CD14-positive monocyte (primary cell): ENCODE data around the gene AFF3. TPM values are rescaled to one million over a fixed set of nuclear protein-coding genes. Genes with fewer than 3 reads are reported as not detected.
"Not testable (repeated sequence)": the region's sequence is repeated elsewhere in the genome, so short reads cannot be mapped to it uniquely, and the experiment has no call there.

Source experiments
- DNase-seq, 3 donors: peaks; one replicate each; pipeline ENCODE4 v3.0.0-alpha.2; 2011 to 2022
- H2AFZ ChIP-seq: 2 replicates; pipeline ENCODE4 v1.6.0; 2012; ENCODE audit warnings: mild to moderate bottlenecking, low read depth, low read length, inconsistent platforms; ENCODE audit not compliant: insufficient read depth, poor library complexity, severe bottlenecking
- H3K27ac ChIP-seq, 2 donors: 1 replicate in 1 of 2; 2 replicates in 1 of 2; pipeline ENCODE4 v1.5.1; 2012 to 2013; ENCODE audit warnings: low read length in 2 of 2, control low read depth in 1 of 2, inconsistent platforms in 1 of 2, low read depth in 1 of 2, mild to moderate bottlenecking in 1 of 2
- H3K27me3 ChIP-seq, 2 donors: one replicate each; pipeline versions ENCODE4 v1.6.0 to v1.6.1; 2011 to 2013; ENCODE audit warnings: low read length in 2 of 2; ENCODE audit not compliant: control insufficient read depth in 2 of 2, insufficient read depth in 2 of 2
- H3K36me3 ChIP-seq, 2 donors: replicated peaks in 1 of 2; 1 replicate in 1 of 2; 2 replicates in 1 of 2; pipeline versions ENCODE4 v1.5.1 to v1.6.1; 2012 to 2013; ENCODE audit warnings: low read length in 2 of 2, control low read depth in 1 of 2, inconsistent platforms in 1 of 2, mild to moderate bottlenecking in 1 of 2; ENCODE audit not compliant: insufficient read depth in 2 of 2, control insufficient read depth in 1 of 2
- H3K4me1 ChIP-seq, 2 donors: 1 replicate in 1 of 2; 2 replicates in 1 of 2; pipeline versions ENCODE4 v1.5.1 to v1.6.1; 2012 to 2013; ENCODE audit warnings: low read length in 2 of 2, control low read depth in 1 of 2, inconsistent platforms in 1 of 2, mild to moderate bottlenecking in 1 of 2, moderate library complexity in 1 of 2; ENCODE audit not compliant: insufficient read depth in 2 of 2, control insufficient read depth in 1 of 2
- H3K4me2 ChIP-seq: replicated peaks from 2 replicates; pipeline ENCODE3; 2012; ENCODE audit warnings: low read length, moderate library complexity, mild to moderate bottlenecking; ENCODE audit not compliant: poor library complexity, severe bottlenecking; ENCODE audit errors: extremely low read depth
- H3K4me3 ChIP-seq, 3 experiments: fragments of 200-600 bp in 1 of 3; sonication (generic) in 1 of 3; replicated peaks in 1 of 3; 1 replicate in 2 of 3; 2 replicates in 1 of 3; pipeline ENCODE4 v1.5.1; 2011 to 2013; ENCODE audit warnings: low read length in 3 of 3, mild to moderate bottlenecking in 3 of 3, control low read depth in 2 of 3, low read depth in 2 of 3, inconsistent platforms in 1 of 3, moderate library complexity in 1 of 3
- H3K79me2 ChIP-seq: 2 replicates; pipeline ENCODE4 v1.6.0; 2012; ENCODE audit warnings: mild to moderate bottlenecking, control low read depth, inconsistent platforms, low read length, moderate library complexity; ENCODE audit not compliant: insufficient read depth
- H3K9ac ChIP-seq: 2 replicates; pipeline ENCODE4 v1.6.0; 2017; ENCODE audit warnings: low read length, mild to moderate bottlenecking; ENCODE audit not compliant: insufficient read depth, poor library complexity, severe bottlenecking
- H3K9me3 ChIP-seq, 2 donors: replicated peaks in 1 of 2; 1 replicate in 1 of 2; 2 replicates in 1 of 2; pipeline versions ENCODE4 v1.5.1 to v1.6.1; 2012 to 2013; ENCODE audit warnings: low read length in 2 of 2, control low read depth in 1 of 2; ENCODE audit not compliant: control insufficient read depth in 1 of 2, insufficient read depth in 1 of 2
- H4K20me1 ChIP-seq: 2 replicates; pipeline ENCODE4 v1.6.0; 2012; ENCODE audit warnings: mild to moderate bottlenecking, low read length, control low read depth, moderate library complexity; ENCODE audit not compliant: insufficient read depth
- H3K27ac Mint-ChIP-seq, 7 donors: one replicate each; pipeline ENCODE4 v1.8.0; 2020; ENCODE audit warnings: mild to moderate bottlenecking in 7 of 7, mixed read lengths in 7 of 7, moderate library complexity in 6 of 7, inconsistent platforms in 2 of 7
- H3K27me3 Mint-ChIP-seq, 3 donors: one replicate each; pipeline ENCODE4 v1.8.0; 2021 to 2022; ENCODE audit warnings: low read depth in 3 of 3, mild to moderate bottlenecking in 3 of 3, mixed read lengths in 3 of 3, moderate library complexity in 3 of 3, inconsistent platforms in 1 of 3
- H3K36me3 Mint-ChIP-seq, 2 donors: one replicate each; pipeline ENCODE4 v1.8.0; 2020; ENCODE audit warnings: mixed read lengths in 2 of 2, inconsistent platforms in 1 of 2, mild to moderate bottlenecking in 1 of 2
- H3K4me1 Mint-ChIP-seq: one replicate; pipeline ENCODE4 v1.8.0; 2020; ENCODE audit warnings: mild to moderate bottlenecking, mixed read lengths
- H3K4me3 Mint-ChIP-seq, 2 donors: one replicate each; pipeline ENCODE4 v1.8.0; 2020; ENCODE audit warnings: mild to moderate bottlenecking in 2 of 2, mixed read lengths in 2 of 2, moderate library complexity in 1 of 2
- H3K9me3 Mint-ChIP-seq, 7 donors: one replicate each; pipeline ENCODE4 v1.8.0; 2020 to 2022; ENCODE audit warnings: mixed read lengths in 7 of 7, mild to moderate bottlenecking in 6 of 7, moderate library complexity in 6 of 7, inconsistent platforms in 2 of 7
- WGBS: methylation state at CpG from one replicate; pipeline ENCODE4 v1.1.5; 2013; ENCODE audit warnings: missing lambda C conversion rate; ENCODE audit not compliant: insufficient coverage; 5-methylcytosine and 5-hydroxymethylcytosine counted together
- intact Hi-C, 2 donors: fragments of 100-400 bp; cut with micrococcal nuclease; formaldehyde crosslinking; loops; one replicate each; pipeline versions ENCODE4 v1.15.0 to v1.15.1; 2023
- polyA plus RNA-seq, 3 donors: library from polyadenylated mRNA; depleted of rRNA in 1 of 3; unstranded in 2 of 3; stranded (reverse) in 1 of 3; fragments of 300-500 nt in 2 of 3; fragments of >200 nt in 1 of 3; fragmentation: Illumina TruSeq in 2 of 3; gene quantifications; 1 replicate in 2 of 3; 2 replicates in 1 of 3; pipeline ENCODE4 v1.2.3, GENCODE V29; 2012 to 2021
- TF ChIP-seq, protein P1 (sequence below): fragments of 200-600 bp; IDR thresholded peaks from one replicate; pipeline ENCODE4 v1.8.0; 2022; ENCODE audit warnings: antibody characterized with exemption, mild to moderate bottlenecking

AFF3 gene
- polyA plus RNA-seq, 3 donors, result 0.17 to 4.1 (median 0.49) TPM

DNA sequence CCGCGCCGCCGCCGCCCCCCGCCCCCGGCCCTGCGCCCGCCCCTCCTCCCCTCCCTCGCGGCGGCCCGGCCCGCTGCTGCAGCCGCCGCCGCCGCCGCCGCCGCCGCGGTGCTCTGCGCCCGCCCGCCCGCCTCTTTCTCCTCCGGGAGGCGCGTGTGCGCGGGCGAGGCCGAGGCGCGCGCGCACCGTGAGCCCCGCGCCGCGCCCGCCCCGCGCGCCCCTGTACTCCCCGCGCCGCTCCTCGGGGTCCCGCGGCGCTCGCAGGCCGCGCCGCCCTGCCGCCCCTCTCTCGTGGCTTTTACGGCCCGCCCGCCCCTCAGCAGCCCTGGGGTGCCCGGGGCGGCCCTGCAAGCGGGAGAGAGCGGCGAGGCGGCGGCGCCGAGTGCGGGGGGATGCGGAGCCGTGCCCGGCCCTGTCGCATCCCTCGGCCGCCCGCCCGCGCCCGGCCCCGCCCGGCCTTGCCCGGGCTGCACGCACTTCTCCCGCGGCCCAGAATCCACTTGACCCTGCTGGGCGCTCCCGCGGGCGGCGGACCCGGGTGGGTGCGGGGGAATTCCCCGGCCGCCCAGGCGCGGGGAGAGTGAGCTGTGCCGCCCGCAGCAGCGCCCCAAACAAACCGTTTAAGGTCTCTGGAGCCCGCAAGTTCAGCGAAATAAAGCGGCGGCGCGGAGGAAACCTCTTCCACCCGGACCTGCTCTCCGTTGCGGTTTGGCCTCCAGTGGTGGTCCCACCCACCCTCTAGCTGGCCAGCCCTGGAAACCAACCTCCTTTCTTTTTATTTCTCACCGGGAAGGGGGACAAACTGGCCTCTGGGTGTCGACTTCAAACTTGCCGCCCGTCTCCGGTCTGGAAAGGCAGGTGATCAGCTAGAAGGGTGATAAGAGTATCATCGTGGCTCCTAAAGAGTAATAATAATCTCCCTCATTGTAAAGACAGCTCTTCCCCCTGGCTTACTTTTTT lies 37.4 kb downstream of the AFF3 start:
- peaks cover 0 to 6% (median 0%) of the 10 kb centered on the region in 7 donors for H3K9me3 Mint-ChIP-seq
- H3K27ac Mint-ChIP-seq, result peak overlapping the region in 4 of 7 donors; percentile 50 to 60 (median 53)
- peaks cover 4 to 18% (median 9%) of the 10 kb centered on the region in 3 donors for H3K27me3 Mint-ChIP-seq
- WGBS, result under 1% methylated on average over 96 of the region's 119 CpGs
- Histone ChIP-seq H3K79me2 (no peaks in the 10 kb centered on the region), H3K9me3 (no peaks in the 10 kb centered on the region), H3K4me2 (peak overlapping the region; percentile 91), H3K9ac (peak overlapping the region; percentile 70), H3K27ac (no peak overlapping the region), H3K4me1 (peaks cover 6 to 8% of the 10 kb centered on the region in 2 donors), H3K27me3 (peaks cover 0 to 9% of the 10 kb centered on the region in 2 donors), H4K20me1 (no peaks in the 10 kb centered on the region), H3K36me3 (no peaks in the 10 kb centered on the region), H3K4me3 (peak overlapping the region; percentile 48 to 84 (median 50)), H2AFZ (peak overlapping the region; percentile 83)
- peak in 2 of 3 donors; percentile 9 to 23 for DNase-seq
- peak overlapping the region; percentile 87 to 92 for H3K4me3 Mint-ChIP-seq
- peaks cover 13% of the 10 kb centered on the region for H3K4me1 Mint-ChIP-seq
- H3K36me3 Mint-ChIP-seq, result peaks cover 0 to 14% of the 10 kb centered on the region in 2 donors
- TF ChIP-seq, protein P1, sequence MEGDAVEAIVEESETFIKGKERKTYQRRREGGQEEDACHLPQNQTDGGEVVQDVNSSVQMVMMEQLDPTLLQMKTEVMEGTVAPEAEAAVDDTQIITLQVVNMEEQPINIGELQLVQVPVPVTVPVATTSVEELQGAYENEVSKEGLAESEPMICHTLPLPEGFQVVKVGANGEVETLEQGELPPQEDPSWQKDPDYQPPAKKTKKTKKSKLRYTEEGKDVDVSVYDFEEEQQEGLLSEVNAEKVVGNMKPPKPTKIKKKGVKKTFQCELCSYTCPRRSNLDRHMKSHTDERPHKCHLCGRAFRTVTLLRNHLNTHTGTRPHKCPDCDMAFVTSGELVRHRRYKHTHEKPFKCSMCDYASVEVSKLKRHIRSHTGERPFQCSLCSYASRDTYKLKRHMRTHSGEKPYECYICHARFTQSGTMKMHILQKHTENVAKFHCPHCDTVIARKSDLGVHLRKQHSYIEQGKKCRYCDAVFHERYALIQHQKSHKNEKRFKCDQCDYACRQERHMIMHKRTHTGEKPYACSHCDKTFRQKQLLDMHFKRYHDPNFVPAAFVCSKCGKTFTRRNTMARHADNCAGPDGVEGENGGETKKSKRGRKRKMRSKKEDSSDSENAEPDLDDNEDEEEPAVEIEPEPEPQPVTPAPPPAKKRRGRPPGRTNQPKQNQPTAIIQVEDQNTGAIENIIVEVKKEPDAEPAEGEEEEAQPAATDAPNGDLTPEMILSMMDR, result no peak
- intact Hi-C loops, result no loop called here

DNA sequence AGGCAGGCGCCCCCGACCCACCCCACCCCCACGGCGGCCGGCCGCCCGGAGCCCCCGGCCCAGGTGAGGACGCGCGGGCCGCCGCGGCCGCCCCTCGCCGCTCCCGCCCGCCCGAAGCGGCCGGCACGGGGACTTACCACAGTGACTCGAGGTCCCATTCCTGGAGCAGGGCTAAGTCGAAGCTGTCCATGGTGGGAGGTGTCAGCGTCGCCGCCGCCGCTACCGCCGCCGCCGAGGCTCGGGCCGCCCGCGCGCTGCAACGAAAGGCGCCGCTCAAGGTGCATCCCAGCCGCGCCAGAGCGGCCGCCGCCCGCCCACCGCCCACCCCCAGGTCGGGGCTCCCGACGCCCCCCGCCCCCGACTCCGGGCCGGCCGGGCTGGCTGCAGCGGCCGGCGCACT lies 38.1 kb downstream of the AFF3 start:
- H3K27me3 ChIP-seq, H3K9me3 Mint-ChIP-seq, DNase-seq, H3K4me3 ChIP-seq, H2AFZ ChIP-seq, H3K27ac ChIP-seq, intact Hi-C loops, H3K9ac ChIP-seq, H3K79me2 ChIP-seq, H3K9me3 ChIP-seq, H3K27ac Mint-ChIP-seq, H4K20me1 ChIP-seq, H3K36me3 ChIP-seq, H3K4me2 ChIP-seq, H3K4me1 ChIP-seq: not testable (repeated sequence)
- 0% methylated on average over 5 of the region's 60 CpGs for WGBS
- Mint-ChIP-seq H3K36me3 (peaks cover 0 to 14% of the 10 kb centered on the region in 2 donors), H3K27me3 (peaks cover 4 to 18% (median 9%) of the 10 kb centered on the region in 3 donors), H3K4me1 (peaks cover 11% of the 10 kb centered on the region), H3K4me3 (peak overlapping the region in 1 of 2 donors; percentile 59)

DNA sequence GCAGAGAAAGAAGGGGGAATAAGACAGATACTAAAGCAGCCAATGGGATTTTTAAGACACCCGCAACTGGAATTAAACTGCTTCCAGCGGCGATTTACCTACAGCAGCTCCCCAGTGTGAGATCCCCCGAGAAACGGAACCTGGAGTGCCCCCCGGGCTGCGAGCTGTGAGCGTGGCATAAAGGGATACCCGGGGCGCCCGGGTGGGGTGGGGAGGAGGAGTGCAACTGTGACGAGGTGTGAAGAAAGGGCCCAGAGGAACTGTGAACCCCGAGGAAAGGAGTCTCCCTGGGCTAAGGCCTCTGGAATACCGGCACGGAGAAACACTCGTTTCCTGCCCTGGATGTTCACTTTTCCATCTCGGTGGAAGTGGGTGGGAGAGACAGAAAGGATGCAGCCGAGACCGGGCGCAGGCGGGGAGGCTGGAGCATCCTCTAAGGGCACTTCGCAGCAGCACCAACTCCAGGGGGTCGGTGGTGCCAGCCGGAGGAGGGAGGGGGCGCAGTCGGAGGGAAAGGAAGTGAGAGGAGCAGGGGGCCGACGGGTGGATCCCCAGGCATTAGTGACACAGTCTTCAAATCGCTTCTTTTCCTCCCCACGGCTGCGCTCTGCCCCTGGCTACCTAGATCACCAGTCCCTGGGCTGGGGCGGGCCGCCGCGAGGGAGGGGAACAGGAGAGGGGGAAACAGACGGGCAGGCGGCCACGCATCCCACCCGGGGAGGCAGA lies 38.7 kb downstream of the AFF3 start:
- H3K36me3 ChIP-seq, H3K9me3 ChIP-seq, H3K4me3 ChIP-seq, H3K79me2 ChIP-seq, H3K4me1 ChIP-seq, DNase-seq, H3K27ac Mint-ChIP-seq, H3K9me3 Mint-ChIP-seq, intact Hi-C loops, H3K4me2 ChIP-seq, H3K27me3 ChIP-seq, H4K20me1 ChIP-seq, H3K9ac ChIP-seq, H2AFZ ChIP-seq, H3K27ac ChIP-seq: not testable (repeated sequence)
- Mint-ChIP-seq H3K27me3 (peaks cover 4 to 18% (median 9%) of the 10 kb centered on the region in 3 donors), H3K4me1 (peaks cover 11% of the 10 kb centered on the region), H3K4me3 (peak overlapping the region; percentile 60 to 73), H3K36me3 (peaks cover 0 to 14% of the 10 kb centered on the region in 2 donors)
- no CpG with 5 or more reads among the region's 39 CpGs for WGBS
